HG02642 (cell line): ENCODE results near the gene ALKAL2.

Experiments
- ATAC-seq: cut with Tn5 transposase; IDR thresholded peaks from one replicate; pipeline ENCODE4 v1.9.1; 2021; ENCODE audit warnings: mild to moderate bottlenecking; ENCODE audit not compliant: unreplicated experiment, poor library complexity

Gene ALKAL2

GRCh38 chr2:295090-295489, 7.2 kb upstream of the ALKAL2 start:
- no peak for ATAC-seq

GRCh38 chr2:290090-290722, 2.3 kb upstream of the ALKAL2 start:
- no peak for ATAC-seq

- ATAC-seq: no peak
These were observed 1.6 kb upstream of the ALKAL2 start for GRCh38 chr2:289362-290089.

- ATAC-seq: no peak
These were observed 969 bp upstream of the ALKAL2 start for GRCh38 chr2:288758-289361.

- ATAC-seq: no peak
These were observed 413 bp downstream of the ALKAL2 start for GRCh38 chr2:287471-287885.

- no peak for ATAC-seq
These were observed 1.0 kb downstream of the ALKAL2 start for GRCh38 chr2:286774-287392.

GRCh38 chr2:286035-286434, 1.9 kb downstream of the ALKAL2 start:
- no peak for ATAC-seq

GRCh38 chr2:285531-285930, 2.4 kb downstream of the ALKAL2 start:
- no peak for ATAC-seq

GRCh38 chr2:284896-285492, 2.9 kb downstream of the ALKAL2 start:
- no peak for ATAC-seq

GRCh38 chr2:283996-284794, 3.7 kb downstream of the ALKAL2 start:
- ATAC-seq: no peak

GRCh38 chr2:282371-283263, 5.3 kb downstream of the ALKAL2 start:
- ATAC-seq: no peak

- no peak for ATAC-seq
These were observed 6.5 kb downstream of the ALKAL2 start for GRCh38 chr2:281381-281780.

GRCh38 chr2:280650-281110, 7.2 kb downstream of the ALKAL2 start:
- ATAC-seq: no peak

- ATAC-seq: no peak
These were observed 7.8 kb downstream of the ALKAL2 start for GRCh38 chr2:279956-280649.

GRCh38 chr2:279366-279765, 8.5 kb downstream of the ALKAL2 start:
- ATAC-seq: no peak

GRCh38 chr2:278927-279320, 9.0 kb downstream of the ALKAL2 start:
- ATAC-seq: no peak

GRCh38 chr2:278312-278926, 9.5 kb downstream of the ALKAL2 start:
- ATAC-seq: no peak

- peak; percentile 93 for ATAC-seq
These were observed 12.4 kb downstream of the ALKAL2 start for GRCh38 chr2:275466-275865.
